Thymus (tissue), 11 donors: Measurements from ENCODE around the gene ZBTB8OS. TPM values are rescaled to one million over a fixed set of nuclear protein-coding genes. Genes with fewer than 3 reads are reported as not detected.

Source experiments
- DNase-seq, 9 donors: peaks; one replicate each; pipeline ENCODE4 v3.0.0-alpha.2; 2013; ENCODE audit warnings: low spot score in 9 of 9, low read depth in 6 of 9, missing footprints in 1 of 9
- H3K27ac ChIP-seq, 2 donors: one replicate each; pipeline ENCODE4 v1.5.1; 2013; ENCODE audit warnings: control low read depth in 1 of 2, low read depth in 1 of 2, low read length in 1 of 2, mild to moderate bottlenecking in 1 of 2, moderate library complexity in 1 of 2
- H3K27me3 ChIP-seq, 2 donors: one replicate each; pipeline ENCODE4 v1.5.1; 2013; ENCODE audit warnings: low read length in 1 of 2; ENCODE audit not compliant: control insufficient read depth in 2 of 2, insufficient read depth in 1 of 2
- H3K36me3 ChIP-seq, 2 donors: one replicate each; pipeline ENCODE4 v1.5.1; 2013; ENCODE audit warnings: low read length in 1 of 2, mild to moderate bottlenecking in 1 of 2, moderate library complexity in 1 of 2; ENCODE audit not compliant: control insufficient read depth in 2 of 2, insufficient read depth in 2 of 2
- H3K4me1 ChIP-seq, 2 donors: one replicate each; pipeline ENCODE4 v1.5.1; 2013; ENCODE audit warnings: low read length in 2 of 2; ENCODE audit not compliant: control insufficient read depth in 2 of 2, insufficient read depth in 2 of 2
- H3K4me3 ChIP-seq, 2 donors: one replicate each; pipeline ENCODE4 v1.5.1; 2013; ENCODE audit warnings: low read length in 2 of 2, control low read depth in 1 of 2, mild to moderate bottlenecking in 1 of 2
- H3K9me3 ChIP-seq, 2 donors: one replicate each; pipeline ENCODE4 v1.5.1; 2013; ENCODE audit warnings: low read length in 1 of 2, mild to moderate bottlenecking in 1 of 2; ENCODE audit not compliant: control insufficient read depth in 2 of 2, insufficient read depth in 1 of 2
- WGBS: extraction: QIAGEN DNeasy Blood & Tissue Kit; methylation state at CpG from one replicate; pipeline ENCODE4 v1.1.7; 2013; 5-methylcytosine and 5-hydroxymethylcytosine counted together
- polyA plus RNA-seq: library from polyadenylated mRNA; stranded (reverse); fragments of 200-250 nt; gene quantifications from one replicate; pipeline ENCODE4 v1.2.3, GENCODE V29; 2013
- total RNA-seq: library from RNA; stranded (reverse); fragments of 120-200 nt; gene quantifications from one replicate; pipeline ENCODE4 v1.2.4, GENCODE V29; 2013
- donor health status: healthy.

The ZBTB8OS gene
- total and polyA plus RNA-seq, 2 donors: 56.0 to 64.8 TPM

GRCh38 chr1:32622806-32623681 is 27.3 kb downstream of the ZBTB8OS start:
- WGBS: 34% methylated on average over 3 of the region's 3 CpGs
- DNase-seq: peak in 4 of 9 donors; percentile 17 to 63 (median 24)
- H3K4me1 ChIP-seq: peaks cover 19 to 22% of the 10 kb centered on the region in 2 donors
- no peak overlapping the region for H3K4me3 ChIP-seq
- peak overlapping the region; percentile 25 to 57 for H3K27ac ChIP-seq
- H3K27me3 ChIP-seq: no peaks in the 10 kb centered on the region
- H3K9me3 ChIP-seq: peaks cover 0 to 4% of the 10 kb centered on the region in 2 donors
- H3K36me3 ChIP-seq: peaks cover 3 to 13% of the 10 kb centered on the region in 2 donors

- H3K36me3 ChIP-seq: peaks cover 3 to 13% of the 10 kb centered on the region in 2 donors
- no peak overlapping the region for H3K4me3 ChIP-seq
- H3K27ac ChIP-seq: no peak overlapping the region
- 98% methylated on average over 2 of the region's 2 CpGs for WGBS
- no peak for DNase-seq
- no peaks in the 10 kb centered on the region for H3K27me3 ChIP-seq
- H3K4me1 ChIP-seq: peaks cover 13 to 16% of the 10 kb centered on the region in 2 donors
- peaks cover 0 to 4% of the 10 kb centered on the region in 2 donors for H3K9me3 ChIP-seq
Measured at GRCh38 chr1:32622205-32622604, 28.1 kb downstream of the ZBTB8OS start.

DNA sequence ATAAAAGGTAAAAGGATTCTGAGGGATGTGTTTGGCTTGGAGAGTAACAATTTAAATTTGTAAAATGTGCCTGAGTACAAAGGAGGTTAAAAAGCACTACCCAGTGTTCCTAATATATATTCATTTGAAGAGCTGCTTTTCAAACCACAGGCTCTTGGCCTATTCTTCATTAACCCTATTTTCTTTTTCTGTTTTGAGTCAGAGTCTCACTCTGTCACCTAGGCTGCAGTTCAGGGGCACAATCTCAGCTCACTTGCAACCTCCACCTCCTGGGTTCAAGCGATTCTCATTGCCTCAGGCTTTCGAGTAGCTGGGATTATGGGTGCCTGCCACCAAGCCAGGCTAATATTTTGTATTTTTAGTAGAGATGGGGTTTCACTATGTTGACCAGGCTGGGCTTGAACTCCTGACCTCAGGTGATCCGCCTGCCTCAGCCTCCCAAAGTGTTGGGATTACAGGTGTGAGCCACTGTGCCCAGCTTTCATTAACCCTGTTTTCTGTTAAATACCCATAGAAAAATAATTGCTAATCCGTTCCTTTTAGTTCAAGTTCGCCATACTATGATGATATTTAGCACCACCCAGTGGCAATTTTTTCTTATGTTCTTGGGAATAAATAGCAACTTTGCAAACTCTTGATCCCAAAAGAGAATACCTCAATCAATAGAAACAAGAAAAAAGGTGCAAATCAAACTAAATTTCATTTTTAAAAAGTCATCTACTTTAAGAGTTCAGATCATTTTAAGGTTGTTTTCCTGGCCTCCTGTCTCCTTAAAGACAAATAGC is 30.5 kb downstream of the ZBTB8OS start:
- 82% methylated on average over 5 of the region's 5 CpGs for WGBS
- peaks cover 0 to 9% of the 10 kb centered on the region in 2 donors for H3K36me3 ChIP-seq
- no peak overlapping the region for H3K4me3 ChIP-seq
- H3K4me1 ChIP-seq: peaks cover 13 to 14% of the 10 kb centered on the region in 2 donors
- no peak for DNase-seq
- H3K27ac ChIP-seq: no peak overlapping the region
- H3K9me3 ChIP-seq: peaks cover 0 to 4% of the 10 kb centered on the region in 2 donors
- no peaks in the 10 kb centered on the region for H3K27me3 ChIP-seq

DNA sequence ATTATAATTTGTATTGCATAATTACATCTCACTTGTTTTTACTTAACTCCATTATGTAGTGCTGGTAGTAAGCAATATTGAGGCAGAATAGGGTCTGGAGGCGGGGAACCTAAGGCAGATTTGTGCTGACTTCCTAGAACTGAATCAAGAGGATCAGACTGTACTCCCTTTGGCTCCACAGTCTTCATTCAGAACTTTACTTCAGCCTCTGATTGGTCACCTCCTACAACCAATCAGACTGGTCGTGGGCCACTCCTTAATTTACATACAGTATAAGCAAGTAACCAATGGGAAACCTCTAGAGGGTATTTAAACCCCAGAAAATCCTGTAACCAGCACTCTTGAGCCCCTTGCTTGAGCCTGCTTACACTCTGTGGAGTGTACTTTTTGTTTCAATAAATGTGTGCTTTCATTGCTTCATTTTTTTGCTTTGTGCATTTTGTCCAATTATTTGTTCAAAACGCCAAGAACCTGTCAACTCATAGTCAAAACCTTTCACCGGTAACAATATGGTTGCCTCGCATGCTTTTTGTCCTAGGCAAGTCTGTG is 31.6 kb downstream of the ZBTB8OS start:
- DNase-seq: no peak
- Histone ChIP-seq H3K9me3 (peaks cover 0 to 4% of the 10 kb centered on the region in 2 donors), H3K27ac (no peak overlapping the region), H3K4me3 (no peak overlapping the region), H3K27me3 (no peaks in the 10 kb centered on the region), H3K36me3 (peaks cover 0 to 8% of the 10 kb centered on the region in 2 donors), H3K4me1 (peaks cover 10 to 12% of the 10 kb centered on the region in 2 donors)
- 97% methylated on average over 5 of the region's 5 CpGs for WGBS

DNA sequence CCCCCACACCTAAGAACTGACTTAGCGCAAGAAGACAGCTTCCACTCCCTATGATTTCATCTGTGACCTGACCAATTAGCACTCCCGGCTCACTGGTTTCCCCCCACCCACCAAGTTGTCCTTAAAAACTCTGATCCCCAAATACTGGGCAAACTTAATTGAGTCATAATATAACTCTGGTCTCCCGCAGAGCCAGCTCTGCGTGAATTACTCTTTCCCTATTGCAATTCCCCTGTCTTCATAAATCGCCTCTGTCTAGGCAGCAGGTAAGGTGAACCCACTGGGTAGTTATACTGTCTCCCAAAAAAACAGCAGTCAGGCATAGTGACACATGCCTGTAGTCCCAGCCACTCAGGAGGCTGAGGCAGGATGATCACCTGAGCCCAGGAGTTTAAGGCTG is 36.9 kb downstream of the ZBTB8OS start:
- WGBS: 98% methylated on average over 5 of the region's 5 CpGs
- H3K36me3 ChIP-seq: no peaks in the 10 kb centered on the region

DNA sequence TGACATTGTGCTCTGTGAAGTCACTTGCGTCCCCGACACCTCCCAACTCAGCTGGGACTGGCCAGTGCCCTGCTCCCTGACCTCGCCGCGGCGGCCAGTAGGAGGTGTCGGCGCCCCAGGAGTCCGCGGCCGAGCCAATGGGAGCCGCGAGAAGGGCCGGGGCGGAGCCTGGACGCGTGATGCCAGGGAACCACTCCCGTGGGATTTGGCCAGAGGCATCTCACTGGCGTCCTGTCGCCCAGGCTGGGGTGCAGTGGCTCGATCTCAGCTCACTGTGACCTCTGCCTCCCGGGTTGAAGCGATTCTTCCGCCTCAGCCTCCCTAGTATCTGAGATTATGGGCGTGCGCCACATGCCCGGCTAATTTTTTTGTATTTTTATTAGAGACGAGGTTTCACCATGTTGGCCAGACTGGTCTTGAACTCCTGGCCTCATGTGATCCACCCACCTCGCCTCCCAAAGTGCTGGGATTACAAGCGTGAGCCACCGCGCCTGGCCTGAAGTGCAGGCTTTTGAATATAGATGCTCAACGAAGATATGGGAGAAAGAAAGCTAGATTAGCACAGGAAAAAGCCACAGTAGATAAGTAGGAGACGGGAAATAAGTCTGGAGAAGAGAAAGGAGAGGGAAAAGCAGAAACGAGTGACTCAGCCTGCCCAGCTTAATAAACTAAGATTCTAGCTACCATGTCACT is 38.0 kb downstream of the ZBTB8OS start:
- peaks cover 0 to 10% of the 10 kb centered on the region in 2 donors for H3K27me3 ChIP-seq
- H3K36me3 ChIP-seq: no peaks in the 10 kb centered on the region
- DNase-seq: peak in 2 of 9 donors; percentile 20 to 31
- no peak overlapping the region for H3K27ac ChIP-seq
- H3K4me1 ChIP-seq: peaks cover 0 to 7% of the 10 kb centered on the region in 2 donors
- H3K9me3 ChIP-seq: no peaks in the 10 kb centered on the region
- WGBS: 12% methylated on average over 35 of the region's 35 CpGs
- H3K4me3 ChIP-seq: peak overlapping the region; percentile 41 to 47

More for the DNA sequence above, 36.9 kb downstream of the ZBTB8OS start:
- no peak for DNase-seq
- H3K4me1 ChIP-seq: peaks cover 0 to 7% of the 10 kb centered on the region in 2 donors
- H3K4me3 ChIP-seq: no peak overlapping the region
- peaks cover 0 to 10% of the 10 kb centered on the region in 2 donors for H3K27me3 ChIP-seq
- no peak overlapping the region for H3K27ac ChIP-seq
- no peaks in the 10 kb centered on the region for H3K9me3 ChIP-seq

DNA sequence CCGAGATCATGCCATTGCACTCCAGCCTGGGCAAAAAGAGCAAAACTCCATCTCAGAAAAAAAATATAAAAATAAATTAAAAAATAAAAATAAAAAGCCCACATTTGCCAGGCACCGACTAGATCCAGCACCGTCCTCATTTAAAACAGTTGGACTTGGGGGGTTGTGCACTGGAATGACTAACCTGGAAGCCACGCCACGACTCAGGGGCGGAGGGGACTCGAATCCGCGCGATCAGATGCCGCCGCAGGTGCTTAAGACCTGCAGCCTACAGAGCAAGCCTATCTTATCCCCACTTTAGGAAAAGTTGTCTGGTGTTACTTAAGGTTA is 38.5 kb downstream of the ZBTB8OS start:
- Histone ChIP-seq H3K9me3 (no peaks in the 10 kb centered on the region), H3K27me3 (peaks cover 0 to 10% of the 10 kb centered on the region in 2 donors), H3K27ac (no peak overlapping the region), H3K4me1 (peaks cover 0 to 7% of the 10 kb centered on the region in 2 donors), H3K4me3 (peak overlapping the region; percentile 41 to 47), H3K36me3 (no peaks in the 10 kb centered on the region)
- DNase-seq: no peak
- 16% methylated on average over 12 of the region's 12 CpGs for WGBS

- Histone ChIP-seq H3K4me1 (peaks cover 0 to 7% of the 10 kb centered on the region in 2 donors), H3K4me3 (no peak overlapping the region), H3K27me3 (peaks cover 0 to 10% of the 10 kb centered on the region in 2 donors), H3K27ac (no peak overlapping the region), H3K9me3 (no peaks in the 10 kb centered on the region), H3K36me3 (peaks cover 0 to 4% of the 10 kb centered on the region in 2 donors)
- WGBS: 96% methylated on average over 4 of the region's 4 CpGs
- DNase-seq: no peak
Measured at GRCh38 chr1:32609180-32609579, 41.2 kb downstream of the ZBTB8OS start.
